HG02870 (cell line): ENCODE measurements around the gene MTMR6.

Source experiments
- ATAC-seq: cut with Tn5 transposase; IDR thresholded peaks from one replicate; pipeline ENCODE4 v1.9.1; 2021; ENCODE audit warnings: mild to moderate bottlenecking, moderate library complexity; ENCODE audit not compliant: unreplicated experiment

MTMR6 gene

DNA sequence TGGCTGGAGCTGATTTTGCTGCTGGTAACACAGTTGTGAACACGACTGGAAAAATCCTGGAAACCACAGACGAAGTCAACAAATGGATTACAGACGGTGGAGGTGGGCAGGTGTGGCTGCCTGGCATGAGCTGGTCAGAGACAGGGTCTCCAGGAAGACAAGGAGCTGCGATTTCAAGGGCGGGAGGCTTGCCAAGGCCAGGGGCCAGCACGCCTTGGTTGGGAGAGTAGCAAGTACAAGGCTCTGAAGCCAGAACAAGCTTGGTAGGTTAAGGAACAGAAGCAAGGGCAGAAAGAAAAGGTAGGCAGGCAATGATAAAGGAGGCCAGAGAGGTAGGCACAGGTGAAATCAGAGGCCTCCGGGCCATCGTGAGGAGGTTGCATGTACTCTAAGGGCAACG lies 64.5 kb downstream of the MTMR6 start:
- no peak for ATAC-seq

DNA sequence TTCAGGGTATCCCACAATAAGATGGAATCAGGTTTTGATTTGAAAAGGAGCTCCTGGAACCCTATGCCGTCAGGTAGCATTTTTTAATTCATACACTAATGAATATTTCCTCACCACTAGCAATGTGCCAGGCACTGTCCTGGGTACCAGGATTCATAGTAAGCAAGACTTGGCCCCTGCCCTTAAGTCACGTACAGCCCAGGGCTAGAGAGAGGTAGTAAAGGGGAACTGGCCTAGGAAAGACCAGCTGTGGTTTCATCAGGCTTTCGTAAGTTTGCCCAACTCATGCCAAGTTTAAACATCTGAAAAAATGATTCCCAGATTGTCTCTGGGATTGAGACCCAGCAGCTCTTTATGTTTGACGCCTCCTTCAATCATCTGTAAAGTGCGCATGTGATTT lies 69.3 kb downstream of the MTMR6 start:
- ATAC-seq, result no peak

DNA sequence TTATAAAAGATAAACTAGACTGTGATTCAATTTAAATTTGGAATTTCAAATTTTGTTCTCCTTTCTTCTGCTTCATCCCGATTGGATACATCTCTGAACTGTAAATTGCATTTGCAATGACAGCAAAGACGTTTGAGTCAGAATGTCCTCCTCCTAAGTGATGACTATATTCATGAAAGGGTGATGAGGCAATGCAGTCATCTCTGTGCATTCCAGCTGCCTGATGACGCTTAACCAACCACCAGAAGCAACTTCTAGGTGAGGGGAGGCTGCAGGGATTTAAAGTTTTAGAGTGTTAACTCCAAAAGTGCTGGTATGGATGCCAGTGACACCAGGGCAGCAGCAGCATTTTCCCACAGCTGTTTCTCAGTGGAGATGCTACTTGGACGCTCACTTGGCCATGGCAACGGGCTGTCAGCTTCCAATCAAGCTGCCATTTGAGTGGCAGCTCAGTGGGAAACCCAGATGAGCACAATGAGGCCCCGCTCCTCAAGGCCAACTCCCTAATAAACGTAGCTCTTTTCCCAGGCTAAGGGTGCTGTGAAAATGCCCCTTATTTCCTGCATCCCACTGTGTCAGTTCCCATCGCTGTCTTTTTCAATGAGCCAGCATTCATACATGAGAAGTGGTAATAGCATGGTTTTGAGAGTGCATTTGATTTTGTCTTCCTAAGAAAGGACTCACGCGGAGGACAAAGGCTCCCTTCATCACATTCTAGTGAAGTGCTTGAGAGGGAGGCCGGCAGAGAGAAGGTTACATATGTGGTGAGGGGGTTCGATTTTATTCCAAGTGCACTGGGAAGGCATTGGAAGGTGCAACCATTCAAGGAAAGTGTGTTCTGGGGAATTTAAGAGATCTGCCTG lies 70.0 kb downstream of the MTMR6 start:
- ATAC-seq, result no peak

DNA sequence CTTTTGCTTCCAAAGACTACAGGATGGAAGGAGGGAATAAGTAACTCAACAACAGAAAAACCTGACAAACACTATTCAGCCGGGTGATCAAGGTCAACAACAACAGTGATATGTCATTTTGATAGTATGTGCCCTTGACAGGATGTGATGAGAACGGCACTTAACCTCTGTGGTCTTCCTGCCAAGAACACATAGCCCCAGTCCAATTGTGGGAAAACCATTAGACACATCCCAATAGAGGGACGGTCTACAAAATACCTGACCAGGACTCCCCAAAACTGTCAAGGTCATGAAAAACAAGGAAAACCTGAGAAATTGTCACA lies 72.1 kb downstream of the MTMR6 start:
- no peak for ATAC-seq

DNA sequence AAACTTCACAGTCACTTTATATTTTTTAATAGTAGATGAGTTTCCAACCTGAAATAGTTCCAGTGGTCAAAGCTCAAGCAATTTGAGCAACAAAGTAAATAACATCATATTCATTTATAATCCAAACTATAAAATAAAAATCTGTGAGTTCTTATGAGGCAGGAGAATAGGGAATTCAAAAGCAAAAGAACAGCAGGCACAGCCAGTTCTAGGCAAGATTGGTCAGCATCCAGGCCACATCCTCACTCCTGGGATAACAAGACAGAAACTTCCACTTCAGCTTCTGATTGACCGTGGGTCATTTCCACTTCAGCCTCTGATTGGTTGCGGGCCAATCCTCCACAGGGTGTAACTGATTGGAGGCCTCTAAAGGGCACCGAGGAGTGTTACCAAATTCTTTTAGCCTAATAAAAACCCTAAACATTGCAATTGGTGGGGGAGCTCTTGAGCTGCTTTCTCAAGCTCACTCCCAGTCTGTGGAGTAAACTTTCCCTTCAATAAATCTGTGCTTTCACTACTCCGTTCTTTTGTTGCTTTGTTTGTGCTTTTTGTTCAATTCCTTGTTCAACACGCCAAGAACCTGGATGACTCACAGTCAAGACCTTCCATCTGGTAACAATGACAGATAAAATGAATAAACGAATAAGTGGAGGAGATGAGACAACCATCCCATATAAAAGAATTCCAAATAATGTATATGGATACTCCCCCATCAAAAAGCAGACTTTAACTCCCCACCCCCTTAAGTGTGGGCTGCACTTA lies 72.6 kb downstream of the MTMR6 start:
- no peak for ATAC-seq

DNA sequence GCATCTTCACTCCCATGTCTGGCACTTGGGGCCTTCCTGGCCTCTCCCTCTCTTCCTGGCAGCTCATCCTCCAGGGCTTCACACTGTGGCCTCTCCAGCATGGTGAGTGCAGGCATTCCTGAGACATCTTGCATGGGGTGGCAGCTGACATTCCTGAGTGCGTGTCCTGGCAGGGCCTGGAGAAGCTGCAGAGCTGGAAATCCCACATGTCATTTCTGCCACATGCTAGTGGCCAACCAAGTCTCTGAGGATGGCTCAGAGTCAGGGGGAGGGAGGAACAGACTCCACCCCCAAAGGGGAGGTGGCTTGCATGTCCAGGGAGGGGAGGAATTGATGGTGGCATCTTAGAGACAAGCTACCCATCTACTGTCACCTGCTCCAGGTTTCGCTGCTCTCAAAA lies 73.6 kb downstream of the MTMR6 start:
- no peak for ATAC-seq

DNA sequence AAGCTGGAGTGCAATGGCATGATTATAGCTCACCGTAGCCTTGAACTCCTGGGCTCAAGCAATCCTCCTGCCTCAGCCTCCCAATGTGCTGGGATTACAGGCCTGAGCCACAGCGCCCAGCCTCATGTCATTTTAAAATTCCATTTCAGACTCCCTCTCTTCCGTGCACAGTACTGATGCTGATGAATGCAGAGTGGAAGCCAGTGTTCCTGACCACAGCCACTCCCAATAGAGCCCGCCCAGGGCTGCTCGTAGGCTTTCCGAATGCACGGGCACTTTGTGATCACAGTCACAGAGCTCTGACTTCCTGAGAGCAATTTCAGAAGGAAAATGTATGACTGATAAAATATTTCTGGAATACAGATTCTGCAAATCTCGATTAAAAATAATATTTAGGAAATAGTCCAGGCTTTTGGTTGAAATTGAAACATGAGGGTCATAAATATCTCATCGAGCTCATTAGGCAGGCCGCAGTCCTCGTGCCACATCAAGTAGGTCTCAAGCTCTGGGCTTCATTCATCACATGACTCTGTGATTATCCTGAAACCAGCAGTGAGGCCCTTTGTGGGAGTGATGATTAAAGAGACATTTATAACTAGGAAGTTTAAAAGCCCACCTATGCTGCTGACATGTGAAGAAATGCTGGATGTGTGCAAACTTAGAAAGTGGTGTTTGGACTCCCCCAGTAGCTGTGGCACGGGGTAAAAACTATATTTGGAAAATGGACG lies 76.3 kb downstream of the MTMR6 start:
- ATAC-seq, result no peak

DNA sequence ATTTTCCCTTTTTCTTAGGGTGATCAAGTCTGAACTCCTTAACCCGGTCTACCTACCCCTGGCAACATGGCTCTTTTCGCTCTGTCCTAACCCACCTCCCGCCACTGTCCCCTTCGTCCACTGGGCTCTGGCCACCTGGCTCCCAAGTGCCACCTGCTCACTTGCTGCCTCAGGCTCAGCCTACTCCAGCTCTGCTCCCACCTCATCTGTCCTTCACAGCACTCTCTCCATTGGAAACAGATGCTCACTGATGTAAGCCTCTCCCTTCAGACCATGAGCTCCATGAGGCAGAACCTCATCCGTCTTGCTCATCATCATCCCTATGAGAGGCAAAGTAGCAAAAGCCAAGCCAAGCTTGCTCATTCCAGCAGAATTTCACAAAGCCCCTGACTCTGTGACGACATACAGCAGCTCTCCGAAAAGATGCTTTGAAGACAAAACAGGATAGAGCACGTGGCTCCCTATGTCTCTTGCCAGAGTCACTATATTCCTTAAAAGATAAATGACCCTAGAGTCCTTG lies 79.9 kb downstream of the MTMR6 start:
- ATAC-seq, result no peak

DNA sequence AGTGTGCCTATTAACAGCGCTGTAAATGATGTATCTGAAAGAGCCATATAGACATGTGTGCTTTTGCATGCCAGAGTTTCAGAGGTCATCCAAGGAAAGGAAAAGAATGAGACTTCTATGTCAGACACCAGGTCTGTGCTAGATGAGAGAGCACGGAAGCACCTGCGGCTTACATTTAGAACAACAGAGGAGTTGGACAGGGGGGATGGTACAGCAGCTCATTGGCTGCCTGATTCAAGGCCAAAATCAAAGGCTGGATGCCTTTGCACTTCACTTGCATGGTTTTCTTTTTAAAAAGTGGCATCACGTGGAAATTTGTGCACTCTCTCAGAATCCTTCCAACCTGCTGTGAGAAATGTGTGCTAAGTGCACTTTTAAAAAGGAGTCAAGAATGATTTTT lies 82.4 kb downstream of the MTMR6 start:
- no peak for ATAC-seq

DNA sequence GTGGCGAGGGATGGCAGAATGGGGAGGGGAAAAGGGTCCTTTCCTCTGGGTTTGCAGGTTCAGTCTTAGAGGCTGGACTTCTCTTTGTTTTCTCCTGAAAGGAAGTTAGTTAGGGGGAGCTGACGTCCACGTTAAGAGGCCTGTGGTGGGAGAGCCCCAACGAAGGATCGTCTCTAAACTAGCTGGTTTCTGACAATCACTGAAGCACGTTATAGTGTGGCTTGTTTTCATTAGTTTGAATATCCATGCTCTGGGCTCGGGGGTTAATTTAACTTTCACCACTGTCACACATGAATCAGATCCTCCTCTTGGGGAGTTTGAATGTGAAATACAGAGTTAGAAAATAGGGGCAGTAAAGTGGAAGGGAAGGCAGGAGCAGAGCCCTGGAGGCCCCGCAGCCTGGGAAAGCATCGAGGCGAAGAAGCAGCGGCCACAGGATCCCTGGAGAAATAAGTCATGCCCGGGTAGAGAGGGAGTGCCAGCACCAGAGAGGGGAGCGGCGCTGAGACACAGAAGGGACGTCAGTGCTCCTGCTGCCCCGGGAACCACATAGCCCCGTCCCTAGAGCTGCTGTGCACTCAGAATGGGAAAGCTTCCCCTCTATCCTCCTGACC lies 84.1 kb downstream of the MTMR6 start:
- no peak for ATAC-seq

DNA sequence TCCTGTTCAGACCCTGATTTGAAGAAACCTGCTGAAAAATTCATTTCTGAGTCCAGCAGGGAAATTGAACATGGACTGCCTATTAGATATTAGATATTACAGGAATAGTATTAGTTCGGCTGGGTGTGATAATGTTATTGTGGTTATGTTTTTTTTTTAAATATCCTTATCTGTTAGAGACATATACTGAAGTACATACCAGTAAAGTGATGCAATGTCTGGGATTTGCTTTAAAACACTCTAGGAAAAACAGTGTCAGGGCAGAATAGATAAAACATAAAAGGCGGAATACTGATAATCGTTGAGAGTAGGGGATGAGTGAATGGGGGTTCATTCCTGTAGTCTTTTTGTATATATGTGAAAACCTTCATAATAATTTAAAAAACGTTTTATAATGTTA lies 86.5 kb downstream of the MTMR6 start:
- ATAC-seq, result no peak

DNA sequence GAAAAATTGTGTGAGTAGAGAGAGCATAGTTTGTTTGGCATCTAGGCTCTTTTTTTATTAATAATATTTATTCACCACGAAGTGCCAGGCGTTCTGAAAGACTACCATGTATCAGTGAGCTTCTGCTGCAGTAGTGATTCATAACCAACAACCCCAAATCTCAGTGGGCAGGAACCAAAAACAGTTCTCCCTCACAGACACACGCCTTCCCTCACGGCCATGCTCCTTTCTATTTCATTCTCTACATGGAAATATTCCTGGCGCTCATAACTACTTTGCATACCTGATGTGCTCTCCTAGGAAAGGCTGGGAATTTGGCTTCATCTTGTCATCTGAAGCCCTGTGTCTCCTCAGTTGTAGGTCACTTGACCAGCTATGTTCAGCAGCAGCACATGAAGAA lies 88.6 kb downstream of the MTMR6 start:
- ATAC-seq, result no peak

DNA sequence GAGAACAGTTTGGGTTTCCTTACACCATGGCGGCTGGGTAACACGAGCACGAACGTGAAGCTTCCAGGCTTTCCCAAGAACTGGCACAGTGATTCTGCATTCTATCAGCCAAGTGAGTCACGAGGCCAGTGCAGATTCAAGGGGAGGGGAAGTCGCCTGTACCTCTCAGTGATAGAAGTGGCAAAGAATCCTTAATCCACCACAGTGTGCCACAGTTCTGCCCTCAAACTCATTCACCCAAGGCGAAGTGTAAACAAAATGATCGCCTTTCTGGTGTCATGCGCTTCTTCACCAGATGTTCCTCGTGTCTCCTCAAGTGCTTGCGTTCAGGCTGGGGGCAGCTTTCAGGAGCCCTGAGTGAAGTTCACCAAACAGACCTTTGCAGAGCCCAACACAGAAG lies 90.3 kb downstream of the MTMR6 start:
- no peak for ATAC-seq
